Endometrial microvascular endothelial cells (primary cell): Measurements from ENCODE around the gene PAXX. TPM values are rescaled to one million over a fixed set of nuclear protein-coding genes. Genes with fewer than 3 reads are reported as not detected.

ENCODE experiments used
- in situ Hi-C: cut with HindIII; loops from 2 replicates; pipeline ENCODE4 v1.10.0; 2017; ENCODE audit warnings: low sequenced_read_pairs, low pct_unique_long_range_greater_than_20kb; ENCODE audit errors: inconsistent ontology term
- total RNA-seq: library from RNA; depleted of rRNA; stranded (reverse); fragments of >200 nt; gene quantifications from one replicate; pipeline ENCODE4 v1.2.3, GENCODE V29; 2015; ENCODE audit errors: inconsistent ontology term

The PAXX gene
- total RNA-seq, 1 donor from 2014 or later: 49.0 TPM

DNA sequence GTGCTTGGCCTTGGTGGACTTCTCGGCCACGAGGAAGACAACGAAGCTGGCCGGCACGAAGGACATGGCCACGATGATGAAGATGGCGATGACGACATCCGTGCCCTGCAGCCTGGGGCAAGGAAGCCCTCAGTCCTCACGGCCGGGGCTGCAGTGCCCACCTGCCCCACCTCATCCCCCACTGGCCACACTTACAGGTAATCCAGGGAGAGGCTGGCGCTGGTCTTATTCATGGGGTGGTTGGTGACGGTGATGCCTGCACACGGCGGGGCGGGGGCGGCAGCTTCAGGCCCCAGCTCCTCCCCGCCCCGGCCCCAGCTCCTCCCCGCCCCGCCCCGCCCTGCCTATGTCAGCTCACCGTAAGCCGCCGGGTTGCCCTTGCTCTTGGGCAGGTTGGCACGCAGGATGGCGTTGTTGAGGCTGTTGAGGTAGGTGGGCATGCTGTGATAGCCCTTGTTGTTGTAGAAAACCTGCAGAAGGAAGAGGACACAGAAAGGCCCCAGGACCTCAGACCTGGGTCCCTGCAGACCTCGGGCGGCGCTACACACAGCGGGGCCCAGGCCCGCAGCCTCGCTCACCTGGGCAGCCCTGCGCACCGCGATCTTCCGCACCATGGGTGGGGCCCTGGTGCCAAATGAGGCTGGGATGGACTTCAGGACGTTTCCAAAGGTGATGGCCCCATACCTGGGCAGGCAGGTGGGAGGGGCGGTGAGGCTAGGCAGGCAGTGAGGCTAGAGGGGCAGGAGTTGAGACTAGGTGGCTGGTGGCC, 19.9 kb downstream of the PAXX start:
- in situ Hi-C loops: no loop called here

DNA sequence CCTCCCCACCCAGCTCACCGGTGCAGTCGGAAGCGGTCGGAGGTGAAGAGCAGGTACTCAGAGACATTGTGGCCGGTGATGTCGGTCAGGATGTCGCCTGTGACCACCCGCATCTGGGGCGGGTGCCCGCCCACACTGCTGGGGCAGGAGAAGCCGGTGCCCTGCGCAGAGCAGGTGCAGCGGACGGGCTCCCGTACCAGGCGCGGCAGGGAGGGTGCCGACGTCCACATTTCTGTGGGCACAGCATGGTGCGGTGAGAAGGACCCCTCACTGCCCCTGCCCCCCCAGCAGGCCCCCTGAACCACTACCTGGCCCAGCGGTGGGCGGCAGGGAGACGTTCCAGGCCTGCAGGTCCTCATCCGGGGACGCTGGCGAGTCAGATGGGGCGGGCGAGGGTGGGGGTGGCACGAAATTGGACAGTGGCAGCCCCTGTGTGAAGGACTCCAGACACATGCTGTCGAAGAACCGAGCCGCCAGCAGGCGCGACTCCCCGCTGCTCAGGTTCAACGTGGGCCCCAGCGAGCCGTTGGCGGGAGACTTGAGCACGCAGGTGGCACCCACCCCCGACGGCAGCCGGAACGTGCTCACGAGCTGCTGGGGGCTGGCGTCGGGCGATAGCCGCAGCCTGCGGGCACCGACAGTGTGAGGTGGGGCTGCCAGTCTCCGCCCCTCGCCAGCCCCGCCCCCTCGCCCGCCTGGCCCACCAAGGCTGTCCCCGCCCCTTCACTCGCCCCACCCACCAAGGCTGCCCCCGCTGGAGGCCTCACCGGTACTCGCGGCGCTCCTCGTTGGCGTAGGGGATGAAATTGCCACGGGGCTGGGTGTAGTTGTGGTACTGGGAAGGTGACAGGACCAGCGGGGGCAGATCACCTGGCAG, 20.7 kb downstream of the PAXX start:
- in situ Hi-C loops: no loop called here

DNA sequence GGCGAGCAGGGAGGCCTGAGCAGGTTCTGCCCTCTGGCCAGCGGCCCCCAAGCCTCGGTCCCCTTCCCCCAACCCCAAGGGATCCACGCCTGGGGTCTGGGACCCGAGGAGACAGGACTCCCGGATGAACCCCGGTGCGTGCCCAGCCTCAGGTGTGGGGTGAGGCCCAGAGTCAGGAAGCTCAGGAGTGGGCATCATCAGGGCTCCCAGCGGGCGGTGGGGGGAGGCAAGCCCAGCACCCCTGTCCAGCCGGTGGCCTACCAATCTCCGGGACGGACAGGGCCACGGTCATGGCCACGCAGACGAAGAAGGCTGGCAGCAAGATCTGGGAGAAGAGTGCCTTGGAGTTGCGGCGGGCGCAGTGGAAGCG, 21.3 kb downstream of the PAXX start:
- in situ Hi-C loops: no loop called here

DNA sequence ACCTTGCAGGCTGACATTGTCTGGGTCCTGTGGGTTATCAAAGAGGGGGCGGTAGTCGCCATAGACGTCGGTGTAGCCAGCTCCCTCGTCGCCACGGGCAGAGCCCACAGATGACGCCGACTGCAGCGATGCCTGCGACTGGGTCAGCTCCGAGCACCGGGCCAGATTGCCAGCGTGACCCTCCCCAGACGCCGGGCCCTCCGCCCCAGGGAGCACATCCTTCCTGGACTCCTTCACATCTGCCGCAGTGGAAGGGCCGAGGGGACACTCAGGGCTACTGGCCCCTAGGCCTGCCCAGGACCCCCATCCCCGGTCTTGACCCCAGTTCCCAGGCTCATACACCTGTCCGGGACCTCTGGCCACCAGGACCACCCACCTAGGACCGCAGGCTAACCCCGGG, 21.9 kb downstream of the PAXX start:
- in situ Hi-C loops: no loop called here

DNA sequence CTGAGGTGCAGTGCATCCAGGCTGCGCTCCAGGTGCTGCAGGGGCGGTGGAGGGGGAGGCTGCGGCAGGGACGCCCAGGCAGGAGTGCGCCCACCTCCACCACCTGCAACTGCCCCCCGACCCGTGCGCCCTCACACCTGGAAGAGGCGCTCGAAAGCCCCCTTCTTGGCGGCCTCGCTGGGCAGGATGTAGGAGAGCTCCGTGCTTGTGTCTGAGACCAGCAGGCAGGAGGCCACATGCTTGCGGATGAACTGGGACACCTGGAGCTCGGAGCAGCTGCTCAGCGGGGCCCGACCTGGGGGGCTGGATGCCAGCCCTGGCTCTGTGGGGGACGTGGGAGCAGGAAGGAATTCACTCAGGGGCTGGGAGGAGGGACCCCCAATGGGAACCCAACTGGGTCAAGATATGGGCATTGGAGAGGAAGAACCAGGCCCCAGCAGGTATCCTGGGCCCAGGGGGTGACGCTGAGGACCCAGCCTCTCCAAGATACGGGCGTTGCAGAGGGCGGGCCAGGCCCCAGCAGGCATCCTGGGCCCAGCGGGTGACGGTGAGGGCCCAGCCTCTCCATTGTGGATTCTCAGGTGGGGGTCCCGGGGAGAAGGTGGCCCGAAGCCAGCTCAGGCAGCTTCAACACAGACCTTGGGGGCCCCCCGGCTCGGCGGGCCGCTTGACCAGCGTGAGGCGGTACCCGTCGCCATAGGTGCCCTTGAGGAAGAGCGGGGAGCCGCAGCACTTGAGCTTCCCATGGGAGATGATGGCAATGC, 22.7 kb downstream of the PAXX start:
- in situ Hi-C loops: no loop called here

DNA sequence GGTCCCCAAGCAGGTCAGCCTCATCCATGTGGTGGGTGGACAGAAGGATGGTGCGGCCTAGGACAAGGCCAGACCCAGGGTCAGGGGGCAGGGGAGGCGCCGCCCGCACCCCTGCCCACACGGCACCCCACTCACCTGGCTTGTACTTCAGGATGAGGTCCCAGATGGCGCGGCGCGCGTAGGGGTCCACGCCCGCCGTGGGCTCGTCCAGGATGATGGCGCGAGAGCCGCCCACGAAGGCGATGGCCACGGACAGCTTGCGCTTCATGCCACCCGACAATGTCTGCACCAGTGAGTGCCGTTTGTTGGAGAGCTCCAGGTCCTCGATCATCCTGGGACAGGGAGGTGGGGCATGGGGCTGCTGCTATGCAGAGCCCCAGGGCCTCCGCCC, 23.3 kb downstream of the PAXX start:
- in situ Hi-C loops: no loop called here

DNA sequence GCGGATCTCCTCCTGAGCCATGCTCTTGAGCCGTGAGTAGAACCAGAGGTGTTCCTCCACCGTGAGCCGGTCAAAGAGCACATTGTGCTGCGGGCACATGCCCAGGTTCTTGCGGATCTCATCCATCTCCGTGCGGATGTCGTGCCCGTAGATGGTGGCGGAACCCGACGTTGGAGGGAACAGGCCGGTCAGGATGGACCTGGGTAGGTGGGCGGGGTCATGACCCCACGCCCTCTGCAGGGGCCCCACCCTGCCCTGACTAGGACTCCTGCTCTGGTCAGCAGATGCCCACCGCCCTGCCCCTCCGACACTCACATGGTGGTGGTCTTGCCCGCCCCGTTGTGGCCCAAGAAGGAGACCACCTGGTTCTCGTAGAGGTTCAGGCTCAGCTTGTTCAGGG, 23.8 kb downstream of the PAXX start:
- in situ Hi-C loops: no loop called here

DNA sequence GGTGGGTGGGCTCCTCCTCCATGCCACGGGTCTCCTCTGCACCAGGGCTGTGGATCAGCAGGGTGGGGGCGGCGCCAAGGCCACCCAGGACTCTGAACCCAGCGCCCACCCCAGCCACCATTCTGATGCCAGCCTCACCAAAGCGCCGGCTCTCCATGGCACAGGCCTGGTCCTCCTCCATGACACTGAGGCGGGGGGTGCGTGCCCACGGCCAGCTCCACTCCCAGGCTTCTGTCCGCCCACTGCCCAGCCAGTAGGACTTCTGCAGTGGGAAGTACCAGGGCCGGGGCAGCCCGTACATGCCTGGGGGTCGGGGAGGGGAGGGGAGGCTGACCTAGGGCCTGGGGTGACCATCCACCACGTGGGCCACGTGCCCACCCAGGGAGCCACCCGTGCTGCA, 24.2 kb downstream of the PAXX start:
- in situ Hi-C loops: no loop called here

DNA sequence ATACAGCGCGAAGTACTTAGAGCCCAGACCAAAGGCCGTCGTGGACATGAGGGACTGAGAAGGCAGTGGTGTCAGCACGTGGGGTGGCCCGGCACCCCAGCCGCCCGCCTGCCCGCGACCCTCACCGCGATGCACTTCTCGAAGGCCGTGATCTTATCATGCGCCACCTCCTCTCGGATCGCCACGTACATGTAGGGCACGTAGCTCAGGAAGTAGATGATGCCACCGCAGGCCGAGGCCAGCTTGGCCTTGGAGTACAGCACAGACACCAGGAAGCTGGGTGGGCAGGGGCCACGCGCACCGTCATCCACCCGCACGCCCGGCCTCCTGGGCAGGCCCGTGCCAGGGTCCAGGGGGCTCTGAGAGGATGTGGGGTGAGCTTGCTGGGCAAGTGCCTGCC, 24.8 kb downstream of the PAXX start:
- in situ Hi-C loops: no loop called here

DNA sequence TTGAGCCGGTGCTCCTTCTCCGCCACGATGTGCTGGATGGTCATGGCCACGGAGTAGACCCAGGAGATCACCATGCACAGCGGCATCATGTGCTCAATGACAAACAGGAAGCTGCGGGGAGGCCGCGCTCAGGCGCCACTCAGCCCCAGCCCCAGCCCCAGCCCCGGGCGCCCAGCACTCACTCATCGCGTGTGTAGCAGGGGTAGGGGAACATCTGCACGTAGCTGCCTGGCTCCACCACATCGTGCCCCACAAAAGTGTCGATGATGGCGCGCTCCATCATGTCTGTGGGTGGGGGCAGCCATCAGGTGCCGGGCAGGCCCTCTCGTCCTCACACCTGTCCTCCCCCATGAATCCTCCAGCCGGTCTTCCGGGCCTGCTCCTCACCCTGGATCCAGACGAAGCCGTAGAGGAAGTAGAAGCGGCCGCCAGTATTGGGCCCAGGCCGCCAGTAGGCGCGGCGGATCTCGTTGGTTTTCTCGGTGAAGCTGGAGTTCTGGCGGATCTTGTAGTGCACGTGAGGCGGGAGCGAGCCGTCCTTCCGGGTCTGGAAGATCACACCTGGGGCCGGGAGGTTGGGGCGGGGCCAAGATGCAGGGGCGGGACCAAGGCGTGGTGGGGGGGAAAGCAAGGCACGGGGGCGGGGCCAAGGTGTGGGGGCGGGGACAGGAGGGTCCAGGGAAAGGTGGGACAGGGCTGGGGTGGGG, 25.7 kb downstream of the PAXX start:
- in situ Hi-C loops: no loop called here

DNA sequence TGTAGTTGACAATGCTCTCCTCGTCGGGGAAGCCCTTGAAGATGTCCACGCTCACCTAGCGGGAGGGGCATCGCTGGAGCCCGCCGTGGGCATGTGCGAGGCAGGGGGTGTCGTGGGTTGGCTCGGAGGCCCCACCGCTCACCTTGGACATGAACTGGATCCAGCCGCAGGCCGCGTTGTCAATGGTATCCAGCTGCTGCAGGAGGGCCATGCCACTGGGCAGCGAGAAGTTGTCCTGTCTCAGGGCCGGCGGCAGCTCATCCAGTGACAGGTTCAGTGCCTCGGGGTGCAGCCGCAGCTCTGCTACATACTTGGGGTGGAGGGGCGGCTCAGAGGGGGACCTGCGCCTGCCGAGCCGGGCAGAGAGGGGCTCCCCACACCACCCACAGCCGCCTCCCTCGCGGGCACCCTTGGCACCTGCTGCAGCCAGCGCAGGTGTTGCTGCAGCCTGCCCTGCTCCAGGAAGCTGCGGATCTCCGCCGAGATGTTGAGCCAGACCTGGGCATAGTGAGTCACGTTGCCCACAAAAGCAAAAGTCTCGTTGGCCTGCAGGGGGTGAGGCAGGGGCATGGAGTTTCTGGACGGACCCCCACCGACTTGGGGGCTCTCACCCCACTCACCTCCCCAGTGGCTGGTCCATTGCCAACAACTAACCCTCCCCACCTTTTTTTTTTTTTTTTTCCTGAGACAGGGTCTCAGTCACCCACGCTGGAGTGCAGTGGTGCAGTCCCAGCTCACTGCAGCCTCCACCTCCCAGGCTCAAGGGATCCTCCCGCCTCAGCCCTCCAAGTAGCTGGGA, 26.7 kb downstream of the PAXX start:
- in situ Hi-C loops: no loop called here

DNA sequence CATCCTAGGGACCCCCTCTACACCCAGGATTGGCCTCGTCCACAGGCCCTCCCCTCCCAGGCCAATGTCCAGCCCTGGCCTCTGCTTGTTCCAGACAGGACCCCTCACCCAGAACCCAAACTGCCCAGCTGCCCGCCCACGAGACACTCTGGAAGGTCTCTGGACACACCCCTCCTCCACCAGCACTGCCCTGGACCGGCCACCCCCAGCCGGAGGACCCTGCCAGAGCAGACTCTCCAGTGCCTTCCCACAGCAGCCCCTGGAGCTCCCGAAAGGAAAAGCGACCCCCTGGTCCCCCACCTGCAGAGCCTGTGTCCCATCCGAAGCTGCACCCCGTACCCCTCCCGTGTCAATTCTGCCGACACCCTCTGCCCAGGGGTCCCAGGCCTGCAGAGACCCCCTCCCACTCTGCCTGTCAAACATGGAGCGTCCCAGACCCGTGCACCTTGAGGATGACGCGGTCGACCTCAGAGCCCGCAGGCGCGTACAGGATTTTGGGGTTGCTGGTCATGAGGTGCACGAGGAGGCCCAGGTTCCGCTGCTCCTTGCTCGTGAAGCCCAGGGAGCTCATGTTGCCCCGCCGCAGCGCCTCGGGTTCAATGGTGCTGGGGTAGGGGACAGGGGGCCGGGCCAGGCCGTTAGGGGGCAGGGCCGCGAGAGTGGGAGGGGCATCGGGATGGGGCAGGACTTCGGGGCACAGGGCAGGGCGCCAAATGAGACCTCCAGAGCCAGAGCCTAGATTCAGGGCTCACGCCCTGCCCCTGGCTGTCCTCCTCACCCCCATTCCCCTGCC, 27.9 kb downstream of the PAXX start:
- in situ Hi-C loops: no loop called here

DNA sequence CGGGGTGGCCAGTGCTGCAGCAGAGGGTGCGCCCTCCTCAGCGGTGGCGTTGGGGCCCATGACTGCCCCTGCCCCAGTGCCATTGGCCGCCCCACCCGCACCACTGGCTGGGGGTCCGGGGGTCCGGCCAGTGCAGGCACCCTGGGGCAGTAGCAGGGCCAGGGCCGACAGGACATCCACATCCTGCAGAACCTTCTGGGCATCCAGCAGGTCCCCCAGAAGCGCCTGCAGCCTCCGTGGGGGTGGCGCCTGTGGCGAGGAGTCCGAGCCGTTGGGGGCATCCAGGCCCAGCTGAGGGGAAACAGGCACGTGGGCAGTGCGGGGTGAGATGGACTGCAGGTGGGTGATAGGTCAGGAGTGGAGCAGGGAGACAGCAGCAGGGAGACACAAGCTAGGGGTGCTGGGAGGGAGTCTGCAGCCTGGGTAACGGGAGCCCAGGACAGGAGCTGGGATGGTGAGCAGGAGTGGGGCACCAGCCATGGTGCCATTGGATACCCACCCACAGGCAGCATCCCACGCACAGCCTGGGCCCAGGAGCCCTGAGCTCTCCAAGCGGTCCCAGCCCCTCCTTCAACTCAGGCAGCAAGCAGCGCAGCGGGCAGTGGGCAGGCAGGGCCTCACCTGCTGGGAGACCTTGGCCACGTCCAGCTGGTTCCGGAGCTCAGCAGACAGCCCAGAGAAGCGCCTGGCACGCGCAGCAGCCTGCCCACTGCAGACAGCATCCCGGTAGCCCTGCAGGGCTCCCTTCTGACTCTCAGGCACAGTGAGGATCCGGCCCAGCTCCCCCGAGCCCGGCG, 28.7 kb downstream of the PAXX start:
- in situ Hi-C loops: no loop called here

DNA sequence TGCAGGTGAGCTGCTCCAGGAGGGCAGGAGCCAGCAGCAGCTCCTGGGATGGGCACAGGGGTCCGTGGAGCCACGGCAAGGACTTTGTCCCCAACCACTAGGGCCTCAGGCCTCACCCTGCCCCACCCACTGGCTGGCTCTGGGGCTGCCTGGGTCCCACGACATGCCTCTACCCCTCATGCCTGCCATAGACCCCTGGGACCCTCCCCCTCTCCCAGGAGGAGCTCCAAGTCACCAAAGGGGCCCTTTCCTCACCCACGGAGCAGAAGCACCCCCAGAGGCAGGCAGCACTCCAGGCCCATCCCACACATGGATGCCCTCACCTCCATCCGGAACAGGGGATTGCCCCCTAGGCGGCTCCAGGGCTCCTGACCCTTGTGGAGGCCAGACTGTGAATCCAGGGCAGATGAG, 29.4 kb downstream of the PAXX start:
- in situ Hi-C loops: no loop called here

DNA sequence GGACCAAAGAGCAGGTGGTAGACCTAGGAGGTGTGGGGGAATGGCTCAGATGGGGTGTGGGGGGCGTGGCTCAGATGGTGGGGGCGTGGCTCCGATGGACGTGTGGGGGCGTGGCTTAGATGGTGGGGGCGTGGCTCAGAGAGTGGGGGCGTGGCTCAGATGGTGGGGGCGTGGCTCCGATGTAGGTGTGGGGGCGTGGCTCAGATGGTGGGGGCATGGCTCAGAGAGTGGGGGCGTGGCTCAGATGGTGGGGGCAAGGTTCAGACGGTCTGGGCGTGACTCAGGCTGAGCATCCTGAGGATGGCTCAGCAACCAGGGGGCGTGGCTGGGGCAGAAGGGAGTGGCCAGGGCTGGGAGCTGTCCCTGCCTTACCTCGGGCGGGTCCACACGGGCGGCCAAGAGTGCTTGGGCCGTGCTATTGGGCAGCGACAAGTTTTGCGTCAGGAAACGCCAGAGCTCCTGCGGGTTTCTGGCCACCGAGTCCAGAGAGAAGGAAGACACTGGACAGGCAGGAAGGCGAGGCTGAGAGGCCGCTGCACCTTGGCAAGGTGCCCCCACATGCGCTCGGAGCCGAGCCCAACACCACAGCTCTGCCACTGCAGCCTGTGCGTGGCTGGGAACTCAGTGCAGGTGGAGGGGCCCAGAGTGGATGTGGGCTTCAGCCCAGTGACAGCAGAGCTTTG, 29.9 kb downstream of the PAXX start:
- in situ Hi-C loops: no loop called here

DNA sequence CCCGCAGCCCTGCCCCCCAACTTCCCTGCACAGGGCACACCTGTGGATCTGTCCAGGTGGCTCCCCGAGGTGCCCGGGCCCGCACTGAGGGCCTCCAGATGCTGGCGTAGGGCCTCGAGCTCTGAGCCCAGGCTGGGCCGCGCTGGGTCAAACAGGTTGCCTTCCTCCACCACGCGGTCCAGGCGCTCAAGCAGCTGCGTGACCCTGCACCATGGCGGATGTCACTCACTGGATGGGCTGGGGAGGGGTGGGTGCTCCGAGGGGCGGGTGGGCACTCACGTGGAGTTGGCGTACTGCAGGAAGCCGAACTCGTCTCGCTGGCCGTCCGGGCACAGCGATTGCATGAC, 30.4 kb downstream of the PAXX start:
- in situ Hi-C loops: no loop called here
